BLaER1 (cell line): Measurements from ENCODE around the gene SCUBE3.

Experiments
- H3K27ac ChIP-seq: shearing (Covaris generic); formaldehyde crosslinking; 2 replicates; pipeline ENCODE4 v1.8.1; 2022
- H3K27me3 ChIP-seq: shearing (Covaris generic); formaldehyde crosslinking; 2 replicates; pipeline ENCODE4 v1.8.1; 2022
- H3K36me3 ChIP-seq: shearing (Covaris generic); formaldehyde crosslinking; 2 replicates; pipeline ENCODE4 v1.8.1; 2022
- H3K4me1 ChIP-seq: shearing (Covaris generic); formaldehyde crosslinking; 2 replicates; pipeline ENCODE4 v1.8.1; 2022
- H3K4me2 ChIP-seq: shearing (Covaris generic); formaldehyde crosslinking; 2 replicates; pipeline ENCODE4 v1.8.1; 2022
- H3K4me3 ChIP-seq: shearing (Covaris generic); formaldehyde crosslinking; 2 replicates; pipeline ENCODE4 v1.8.1; 2022
- H3K9ac ChIP-seq: shearing (Covaris generic); formaldehyde crosslinking; 2 replicates; pipeline ENCODE4 v1.8.1; 2022
- H3K9me3 ChIP-seq: shearing (Covaris generic); formaldehyde crosslinking; 2 replicates; pipeline ENCODE4 v1.8.1; 2022
- H4K20me1 ChIP-seq: shearing (Covaris generic); formaldehyde crosslinking; 2 replicates; pipeline ENCODE4 v1.8.1; 2022
- Cebpa-rat ChIP-seq: shearing (Covaris generic); IDR thresholded peaks from 2 replicates; pipeline ENCODE4 v1.8.1; 2022

Gene SCUBE3

DNA sequence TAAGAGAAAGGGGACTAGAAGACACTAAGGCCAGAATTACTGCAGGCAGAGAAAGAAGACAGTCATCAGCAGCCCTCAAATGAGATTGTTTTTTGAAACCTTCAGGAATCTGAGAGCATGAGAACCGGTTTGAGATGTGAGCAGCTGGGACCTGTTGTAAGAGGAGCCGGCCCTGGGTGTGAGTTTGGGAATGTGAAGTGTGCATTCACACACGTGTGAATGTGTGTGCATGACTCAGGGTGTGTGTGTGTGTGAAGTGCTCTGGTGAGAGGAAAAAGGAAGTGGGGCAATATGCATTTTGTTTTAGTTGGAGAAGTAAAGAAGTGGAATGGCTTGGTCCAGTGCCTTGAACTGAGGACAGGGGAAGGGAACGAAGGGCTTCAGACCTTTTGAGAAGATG, 4.3 kb downstream of the SCUBE3 start:
- Histone ChIP-seq H3K36me3 (no peaks in the 10 kb centered on the region), H3K4me3 (no peak overlapping the region), H3K4me1 (peaks cover 53% of the 10 kb centered on the region), H3K9ac (no peak overlapping the region), H3K27ac (no peak overlapping the region), H3K9me3 (no peaks in the 10 kb centered on the region), H3K4me2 (peak overlapping the region; percentile 34; the same call in 1 of the 2 replicates), H4K20me1 (peaks cover 69% of the 10 kb centered on the region), H3K27me3 (peaks cover 57% of the 10 kb centered on the region)
- no peak for TF ChIP-seq Cebpa-rat

DNA sequence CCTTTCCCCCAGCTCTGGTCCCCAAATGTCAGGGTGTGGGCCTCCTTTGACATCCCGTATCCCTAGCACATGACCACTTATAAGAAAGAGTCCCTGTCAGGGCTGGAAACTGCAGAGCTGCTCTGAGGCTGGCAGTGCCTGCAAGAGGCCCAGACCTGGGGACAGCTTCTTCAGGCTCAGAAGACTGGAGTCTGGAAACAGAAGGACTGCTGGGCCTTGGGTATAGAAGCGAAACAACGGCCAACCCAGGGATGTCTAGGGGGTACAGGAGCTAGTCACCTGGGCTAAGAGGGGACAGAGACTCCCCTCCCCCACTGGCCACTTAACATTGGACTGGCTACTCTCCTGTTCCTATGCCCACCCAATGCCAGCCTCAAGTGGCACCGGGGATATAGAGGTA, 4.7 kb downstream of the SCUBE3 start:
- no peak for TF ChIP-seq Cebpa-rat
- Histone ChIP-seq H3K9ac (no peak overlapping the region), H3K9me3 (no peaks in the 10 kb centered on the region), H3K4me1 (peaks cover 49% of the 10 kb centered on the region), H3K36me3 (no peaks in the 10 kb centered on the region), H3K27ac (no peak overlapping the region), H3K4me2 (peak overlapping the region; percentile 77; the same call in 1 of the 2 replicates), H3K27me3 (peaks cover 52% of the 10 kb centered on the region), H4K20me1 (peaks cover 64% of the 10 kb centered on the region), H3K4me3 (no peak overlapping the region)

DNA sequence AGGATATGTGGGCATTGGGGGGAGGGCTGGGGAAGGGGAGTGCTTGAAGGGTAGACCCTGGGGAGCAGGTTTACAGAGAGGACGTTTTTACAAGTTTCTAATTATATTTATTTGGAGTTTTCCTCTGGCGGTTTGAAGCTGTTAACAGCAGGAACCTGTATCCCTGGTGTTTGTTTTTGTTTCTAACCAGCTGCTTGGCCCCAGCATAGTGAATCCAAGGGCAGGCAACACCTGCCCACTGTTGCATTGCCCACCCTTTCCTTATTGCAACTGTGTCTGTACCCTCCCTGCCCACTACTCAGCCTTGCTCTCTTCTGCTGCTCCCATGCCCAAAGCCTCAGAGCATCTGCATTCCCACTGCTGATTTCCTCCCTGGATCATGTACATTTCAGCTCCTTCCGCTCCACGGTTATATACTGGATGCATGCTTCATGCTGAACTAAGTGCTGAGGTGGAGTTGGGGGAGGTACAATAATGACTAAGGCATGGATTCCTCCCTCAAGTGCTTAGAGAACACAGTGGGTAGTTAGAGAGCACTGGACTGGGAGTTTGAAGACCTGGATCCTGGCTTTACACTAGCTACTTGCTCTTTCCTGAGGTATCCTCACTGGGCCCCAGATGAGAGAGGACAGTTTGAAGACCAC, 6.0 kb downstream of the SCUBE3 start:
- Histone ChIP-seq H3K27me3 (peaks cover 39% of the 10 kb centered on the region), H4K20me1 (peaks cover 52% of the 10 kb centered on the region), H3K4me1 (peaks cover 38% of the 10 kb centered on the region), H3K9me3 (no peaks in the 10 kb centered on the region), H3K4me2 (peak overlapping the region; percentile 77), H3K4me3 (no peak overlapping the region), H3K9ac (no peak overlapping the region), H3K27ac (no peak overlapping the region), H3K36me3 (no peaks in the 10 kb centered on the region)
- TF ChIP-seq Cebpa-rat, result no peak

DNA sequence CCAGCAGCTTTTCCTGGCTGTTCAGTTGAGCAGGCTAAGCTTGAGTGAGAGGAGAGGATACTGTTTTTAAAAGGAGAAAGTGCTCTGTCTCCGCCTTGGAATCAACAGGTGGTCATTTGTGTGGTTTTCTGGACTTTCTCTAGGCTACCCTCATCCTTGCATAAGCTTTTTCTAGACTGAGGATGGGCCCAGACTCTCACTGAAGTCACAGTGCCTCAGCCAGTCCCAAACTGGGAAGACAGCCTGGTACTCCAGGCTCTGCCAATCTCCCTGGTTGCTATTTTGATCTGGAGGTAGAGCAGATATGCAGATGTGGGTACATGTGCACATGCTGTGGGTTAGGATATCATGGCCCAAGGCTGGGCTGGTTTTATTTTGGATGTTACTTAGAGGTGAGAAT, 7.0 kb downstream of the SCUBE3 start:
- H3K9me3 ChIP-seq, result no peaks in the 10 kb centered on the region
- H3K4me3 ChIP-seq, result no peak overlapping the region
- H3K9ac ChIP-seq, result no peak overlapping the region
- peaks cover 38% of the 10 kb centered on the region for H3K4me1 ChIP-seq
- no peaks in the 10 kb centered on the region for H3K36me3 ChIP-seq
- peaks cover 43% of the 10 kb centered on the region for H4K20me1 ChIP-seq
- no peak for TF ChIP-seq Cebpa-rat
- peaks cover 30% of the 10 kb centered on the region for H3K27me3 ChIP-seq
- no peak overlapping the region for H3K27ac ChIP-seq
- no peak overlapping the region; the same call in 1 of the 2 replicates for H3K4me2 ChIP-seq

DNA sequence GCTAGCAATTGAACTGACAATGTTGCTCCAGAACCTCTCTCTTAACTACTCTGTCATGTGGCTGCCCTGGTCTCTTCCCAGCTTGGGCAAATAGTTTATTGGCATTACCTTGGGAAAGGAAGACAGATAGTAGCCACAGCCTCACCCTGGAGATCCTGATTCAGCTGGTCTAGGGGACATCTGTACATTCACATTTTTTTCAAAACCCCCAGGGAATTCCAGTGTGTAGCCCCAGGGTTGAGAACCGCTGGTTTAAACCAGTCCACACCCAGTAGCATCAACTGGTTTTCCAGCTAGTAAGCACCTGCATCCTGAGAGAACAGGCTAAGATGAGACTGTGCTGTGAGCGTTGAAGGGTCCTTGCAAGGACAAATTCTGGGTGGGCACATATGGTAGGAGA, 9.6 kb downstream of the SCUBE3 start:
- H3K4me2 ChIP-seq, result no peak overlapping the region
- TF ChIP-seq Cebpa-rat, result no peak
- peaks cover 28% of the 10 kb centered on the region for H3K4me1 ChIP-seq
- H3K9me3 ChIP-seq, result no peaks in the 10 kb centered on the region
- H4K20me1 ChIP-seq, result peaks cover 20% of the 10 kb centered on the region; the same call in 1 of the 2 replicates
- H3K27me3 ChIP-seq, result peaks cover 5% of the 10 kb centered on the region
- no peak overlapping the region for H3K27ac ChIP-seq
- H3K4me3 ChIP-seq, result no peak overlapping the region
- H3K36me3 ChIP-seq, result 0 out of 2 replicates have a peak, but pooled peaks cover 5% of the 10 kb centered on the region
- no peak overlapping the region for H3K9ac ChIP-seq

DNA sequence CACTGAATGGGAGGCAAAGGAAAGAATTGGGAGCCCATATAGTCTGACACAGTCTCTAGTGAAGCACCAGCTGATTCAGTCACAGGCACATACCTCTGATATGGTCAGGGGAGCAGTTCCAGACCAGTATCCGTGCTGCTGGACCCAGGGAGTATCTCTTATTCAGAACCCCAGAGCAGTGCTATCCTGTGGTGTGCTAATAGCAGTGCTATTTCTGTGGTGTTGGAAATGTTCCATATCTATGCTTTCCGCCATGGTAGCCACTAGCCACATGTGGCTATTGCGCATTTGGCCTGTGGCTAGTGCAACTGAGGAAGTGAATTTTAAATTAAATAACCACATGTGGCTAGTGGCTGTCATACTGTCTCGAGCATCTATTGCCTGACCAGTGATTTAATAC, 11.0 kb downstream of the SCUBE3 start:
- Histone ChIP-seq H3K27ac (no peak overlapping the region), H3K4me1 (peaks cover 15% of the 10 kb centered on the region), H3K9me3 (no peaks in the 10 kb centered on the region), H3K27me3 (no peaks in the 10 kb centered on the region), H3K4me2 (no peak overlapping the region), H3K36me3 (peaks cover 12% of the 10 kb centered on the region; the same call in 1 of the 2 replicates), H3K4me3 (no peak overlapping the region), H3K9ac (no peak overlapping the region), H4K20me1 (0 out of 2 replicates have a peak, but pooled peaks cover 8% of the 10 kb centered on the region)
- no peak for TF ChIP-seq Cebpa-rat

DNA sequence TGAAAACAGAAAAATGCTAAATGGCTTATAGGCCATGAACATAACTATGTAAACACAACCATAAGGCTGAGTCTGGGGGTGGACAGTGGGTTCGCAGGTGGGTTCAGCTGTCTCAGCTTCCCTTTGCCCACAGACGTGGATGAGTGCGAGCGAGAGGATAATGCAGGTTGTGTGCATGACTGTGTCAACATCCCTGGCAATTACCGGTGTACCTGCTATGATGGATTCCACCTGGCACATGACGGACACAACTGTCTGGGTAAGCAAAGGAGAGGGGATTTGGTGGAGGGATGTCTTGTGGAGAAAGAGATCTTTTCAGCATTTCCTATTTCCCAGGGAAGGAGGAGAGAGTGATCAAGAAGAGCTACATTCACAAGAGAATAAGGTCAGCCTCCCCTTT, 14.7 kb downstream of the SCUBE3 start:
- H3K9me3 ChIP-seq, result no peaks in the 10 kb centered on the region
- H4K20me1 ChIP-seq, result no peaks in the 10 kb centered on the region
- H3K36me3 ChIP-seq, result peaks cover 24% of the 10 kb centered on the region; the same call in 1 of the 2 replicates
- no peak for TF ChIP-seq Cebpa-rat
- H3K4me3 ChIP-seq, result no peak overlapping the region
- H3K27me3 ChIP-seq, result no peaks in the 10 kb centered on the region
- no peak overlapping the region for H3K9ac ChIP-seq
- no peak overlapping the region for H3K27ac ChIP-seq
- H3K4me2 ChIP-seq, result no peak overlapping the region
- no peaks in the 10 kb centered on the region for H3K4me1 ChIP-seq

DNA sequence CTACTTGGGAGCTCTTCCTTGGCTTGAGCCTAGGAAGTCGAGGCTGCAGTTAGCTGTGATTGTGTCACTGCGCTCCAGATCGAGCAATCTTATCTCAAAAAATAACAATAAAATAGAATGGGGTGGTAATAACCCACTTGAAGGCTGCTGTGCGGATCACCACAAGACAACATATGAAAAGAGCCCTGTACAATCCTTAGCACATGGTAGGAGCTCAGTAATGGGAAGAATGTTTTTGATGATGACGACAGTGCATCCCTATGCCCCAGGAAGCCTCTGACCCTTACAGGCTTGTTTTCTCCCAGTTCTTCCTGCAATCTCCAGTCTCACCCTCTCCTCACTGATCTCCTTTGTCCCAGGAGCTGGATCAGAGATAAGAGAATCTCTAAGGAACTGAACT, 15.5 kb downstream of the SCUBE3 start:
- H3K4me3 ChIP-seq, result no peak overlapping the region
- no peaks in the 10 kb centered on the region for H3K27me3 ChIP-seq
- H3K9me3 ChIP-seq, result no peaks in the 10 kb centered on the region
- H3K27ac ChIP-seq, result no peak overlapping the region
- H3K4me1 ChIP-seq, result no peaks in the 10 kb centered on the region
- TF ChIP-seq Cebpa-rat, result no peak
- no peaks in the 10 kb centered on the region for H4K20me1 ChIP-seq
- no peak overlapping the region for H3K9ac ChIP-seq
- peaks cover 28% of the 10 kb centered on the region; the same call in 1 of the 2 replicates for H3K36me3 ChIP-seq
- H3K4me2 ChIP-seq, result no peak overlapping the region

DNA sequence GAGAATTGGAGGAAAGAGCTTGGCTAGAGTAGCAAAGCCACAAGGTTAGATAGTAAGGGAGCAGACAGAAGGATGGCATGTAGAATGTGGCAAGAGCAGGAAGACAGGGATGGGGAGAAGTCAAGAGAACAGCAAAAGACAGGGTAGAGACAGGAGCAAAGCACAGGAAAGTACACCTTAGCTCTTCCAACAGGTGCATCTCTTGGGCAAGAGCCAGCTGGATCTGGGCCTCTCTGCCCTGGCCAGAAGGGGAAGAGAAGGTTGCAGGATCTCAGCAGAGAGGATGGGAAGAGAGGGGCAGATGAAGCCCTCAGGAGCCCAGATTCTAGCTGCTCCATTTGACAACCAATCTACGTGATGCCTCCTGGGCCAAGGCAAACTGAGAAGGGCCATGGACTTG, 16.7 kb downstream of the SCUBE3 start:
- Histone ChIP-seq H3K36me3 (peaks cover 38% of the 10 kb centered on the region; the same call in 1 of the 2 replicates), H3K4me2 (no peak overlapping the region), H3K4me3 (no peak overlapping the region), H3K9ac (no peak overlapping the region), H3K27me3 (no peaks in the 10 kb centered on the region), H3K4me1 (no peaks in the 10 kb centered on the region), H3K27ac (no peak overlapping the region), H3K9me3 (peaks cover 10% of the 10 kb centered on the region), H4K20me1 (no peaks in the 10 kb centered on the region)
- no peak for TF ChIP-seq Cebpa-rat

DNA sequence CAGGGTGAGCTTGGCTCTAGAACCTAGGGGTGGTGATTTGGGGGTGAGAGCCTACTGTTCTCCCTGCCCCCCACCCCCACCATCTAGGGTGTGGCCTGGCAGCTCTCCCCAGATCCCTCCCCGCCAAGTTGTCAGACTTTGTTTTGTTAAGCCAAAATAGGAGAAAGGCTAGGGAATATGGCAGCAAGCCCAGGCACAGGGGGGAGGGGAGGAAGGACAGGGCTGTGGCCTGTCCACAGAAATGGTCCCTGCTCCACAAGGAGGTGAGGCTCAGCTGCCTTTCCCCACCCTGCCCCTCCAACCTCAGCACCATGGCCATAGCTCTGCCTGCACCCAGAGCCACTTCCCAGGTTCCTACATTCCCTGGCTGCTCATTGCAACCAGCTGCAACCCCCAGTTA, 17.2 kb downstream of the SCUBE3 start:
- no peak overlapping the region for H3K9ac ChIP-seq
- no peak overlapping the region for H3K4me3 ChIP-seq
- no peaks in the 10 kb centered on the region for H4K20me1 ChIP-seq
- H3K36me3 ChIP-seq, result peaks cover 41% of the 10 kb centered on the region
- no peaks in the 10 kb centered on the region for H3K4me1 ChIP-seq
- TF ChIP-seq Cebpa-rat, result no peak
- peaks cover 14% of the 10 kb centered on the region for H3K9me3 ChIP-seq
- no peak overlapping the region for H3K4me2 ChIP-seq
- H3K27me3 ChIP-seq, result no peaks in the 10 kb centered on the region
- H3K27ac ChIP-seq, result no peak overlapping the region
